ENCODE measurements around the gene ZNF592.

Gene ZNF592

GRCh38 chr15:84799511-84800187, 51.3 kb downstream of the ZNF592 start:
- DNase-seq: no peak
- in situ Hi-C loops (cut with MboI; ENCODE audit: low pct_unique_long_range_greater_than_20kb, low sequenced_read_pairs): no loop called here

DNA sequence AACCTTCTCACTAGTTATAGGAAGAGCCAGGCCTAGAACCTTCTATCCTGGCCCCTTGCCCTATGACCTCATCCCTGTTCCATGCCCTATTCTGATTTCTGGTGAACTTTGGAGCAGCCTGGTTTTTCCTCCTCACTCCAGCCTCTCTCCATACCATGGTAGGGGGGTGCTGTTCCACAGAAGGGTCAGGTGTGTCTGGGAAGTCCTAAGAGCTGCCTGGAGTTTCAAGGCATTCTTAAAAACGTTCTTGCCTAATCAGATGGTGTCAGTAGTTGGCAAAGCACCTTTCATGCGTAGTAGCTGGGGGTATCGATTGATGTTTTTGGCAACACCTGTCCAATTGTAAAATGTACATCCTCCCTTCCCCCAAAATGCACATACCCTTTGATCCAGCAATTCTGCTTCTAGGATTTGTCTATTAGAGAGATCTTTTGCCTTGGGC, 52.0 kb downstream of the ZNF592 start:
- in situ Hi-C loops (cut with MboI; ENCODE audit: low pct_unique_long_range_greater_than_20kb, low sequenced_read_pairs): no loop called here
- no peak for DNase-seq

DNA sequence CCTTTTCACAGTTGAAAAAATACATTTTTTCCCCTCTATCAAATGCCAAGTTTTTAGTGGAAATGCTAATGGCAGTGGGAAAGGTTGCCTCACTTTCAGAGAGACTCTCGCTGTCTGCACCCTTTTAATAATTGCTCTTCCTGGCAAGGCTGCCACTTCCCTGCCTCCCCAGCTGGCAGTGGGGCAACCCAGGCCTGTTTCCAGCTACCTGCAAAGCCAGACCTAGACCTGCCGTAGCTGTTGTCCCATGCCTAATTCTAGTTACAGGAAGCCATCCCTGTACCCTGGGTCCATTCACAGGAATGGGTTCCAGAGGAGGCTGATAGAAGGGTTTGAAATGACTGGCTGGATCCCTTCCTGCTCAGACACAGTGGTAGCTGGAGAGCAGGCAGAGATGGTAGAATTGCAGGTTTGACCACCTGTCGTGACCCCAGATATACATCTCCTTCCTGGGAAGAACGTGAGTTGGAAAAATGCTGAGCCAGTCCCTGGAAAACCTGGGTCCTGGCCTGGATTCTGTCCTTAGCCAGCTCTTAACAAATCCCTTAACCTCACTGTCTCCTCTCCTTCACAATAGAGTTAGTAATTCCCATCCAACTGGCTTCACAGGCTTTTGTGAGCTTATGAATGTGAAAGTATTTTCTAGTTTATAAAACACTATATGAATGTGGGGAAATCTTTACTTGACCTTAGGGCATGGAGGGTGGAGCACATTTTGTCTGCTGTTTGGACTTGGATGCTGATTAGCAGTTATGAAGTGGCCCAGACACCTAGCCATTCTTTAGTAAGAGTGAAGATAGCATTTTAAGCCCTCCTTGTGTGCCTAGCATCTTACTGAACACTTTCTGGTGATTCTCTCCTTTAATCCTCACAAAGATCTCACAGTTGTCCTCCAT, 55.9 kb downstream of the ZNF592 start:
- in situ Hi-C loops (cut with MboI; ENCODE audit: low pct_unique_long_range_greater_than_20kb, low sequenced_read_pairs): no loop called here
- no peak for DNase-seq

GRCh38 chr15:84805221-84805620, 56.8 kb downstream of the ZNF592 start:
- in situ Hi-C loops (cut with MboI; ENCODE audit: low pct_unique_long_range_greater_than_20kb, low sequenced_read_pairs): no loop called here
- DNase-seq: no peak

GRCh38 chr15:84807228-84807627, 58.8 kb downstream of the ZNF592 start:
- in situ Hi-C loops (cut with MboI; ENCODE audit: low pct_unique_long_range_greater_than_20kb, low sequenced_read_pairs): no loop called here
- no peak for DNase-seq

DNA sequence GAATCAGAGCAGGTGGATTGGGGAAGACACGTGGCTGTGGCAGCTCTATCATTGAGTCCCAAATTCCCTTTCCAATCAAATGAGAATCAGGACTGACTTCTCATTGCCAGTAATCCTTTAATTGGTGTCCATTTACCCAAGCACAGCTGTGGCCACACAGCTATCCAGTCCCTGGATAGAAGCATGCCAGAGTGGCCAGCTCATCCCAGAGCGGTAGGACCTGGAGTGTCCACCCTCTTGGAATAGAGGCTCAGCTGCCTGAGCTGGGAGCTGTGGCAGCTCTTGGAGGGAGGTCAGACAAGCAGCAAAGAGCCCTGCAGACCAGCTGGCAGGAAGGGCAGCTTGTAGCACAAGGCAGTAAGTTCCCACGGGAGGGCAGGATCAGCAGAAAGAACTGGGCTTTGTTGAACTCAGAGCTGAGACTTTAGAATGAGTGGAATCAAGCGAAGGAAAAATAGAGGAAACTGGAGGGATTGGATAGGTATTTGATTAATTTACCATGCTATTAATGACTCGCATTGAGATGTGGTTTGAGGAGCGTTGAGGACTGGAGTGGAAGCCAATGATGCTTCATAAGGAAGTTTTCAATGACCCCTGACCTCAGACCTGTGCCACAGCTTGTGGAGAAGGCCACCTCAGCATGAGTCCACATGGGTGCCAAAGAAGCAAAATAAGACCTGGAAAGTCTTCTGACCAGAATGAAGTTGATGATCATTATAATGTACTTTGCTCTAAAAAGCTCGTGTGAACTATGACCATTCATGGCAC, 61.9 kb downstream of the ZNF592 start:
- DNase-seq: no peak
- in situ Hi-C loops (cut with MboI; ENCODE audit: low pct_unique_long_range_greater_than_20kb, low sequenced_read_pairs): no loop called here

DNA sequence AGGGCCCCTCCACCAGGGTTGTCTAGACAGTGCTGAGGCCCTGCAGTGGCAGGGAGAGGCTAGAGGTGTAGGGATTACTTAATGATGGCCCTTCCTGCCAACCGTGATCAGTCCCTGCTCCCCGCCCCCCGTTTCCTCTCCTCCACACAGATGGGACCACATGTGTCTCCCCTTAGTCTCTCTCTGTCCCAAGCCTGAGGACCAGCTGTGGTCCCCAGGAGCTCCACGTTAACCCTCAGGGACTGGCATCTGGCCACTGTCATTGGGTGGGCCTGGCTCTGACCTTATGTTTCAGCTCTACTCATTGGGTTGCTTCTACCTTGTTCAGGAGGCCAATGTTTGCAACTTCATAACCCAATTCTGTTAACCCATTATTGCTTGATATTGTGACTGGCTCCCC, 62.8 kb downstream of the ZNF592 start:
- no peak for DNase-seq
- in situ Hi-C loops (cut with MboI; ENCODE audit: low pct_unique_long_range_greater_than_20kb, low sequenced_read_pairs): no loop called here

GRCh38 chr15:84811828-84812227, 63.4 kb downstream of the ZNF592 start:
- DNase-seq: no peak
- in situ Hi-C loops (cut with MboI; ENCODE audit: low pct_unique_long_range_greater_than_20kb, low sequenced_read_pairs): no loop called here

DNA sequence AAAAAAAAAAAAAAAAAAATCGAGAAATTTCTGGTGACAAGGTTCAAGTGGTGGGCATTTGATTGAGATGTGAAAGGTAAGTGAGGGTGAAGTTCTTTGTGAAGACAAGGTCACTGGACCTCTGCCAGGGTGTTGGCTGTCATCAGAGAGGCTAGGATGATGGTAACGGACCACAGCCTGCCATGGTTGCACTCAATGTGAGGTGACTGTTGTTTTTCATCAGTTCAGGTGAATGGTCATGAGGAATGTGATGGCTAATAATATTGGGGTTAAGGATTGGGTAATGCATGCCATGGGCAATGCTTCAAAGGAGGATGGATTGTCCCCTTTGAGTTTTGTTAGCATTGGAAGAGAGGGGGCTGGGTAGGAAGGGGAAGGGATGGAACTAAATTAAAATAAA, 64.5 kb downstream of the ZNF592 start:
- no peak for DNase-seq
- in situ Hi-C loops (cut with MboI; ENCODE audit: low pct_unique_long_range_greater_than_20kb, low sequenced_read_pairs): no loop called here

DNA sequence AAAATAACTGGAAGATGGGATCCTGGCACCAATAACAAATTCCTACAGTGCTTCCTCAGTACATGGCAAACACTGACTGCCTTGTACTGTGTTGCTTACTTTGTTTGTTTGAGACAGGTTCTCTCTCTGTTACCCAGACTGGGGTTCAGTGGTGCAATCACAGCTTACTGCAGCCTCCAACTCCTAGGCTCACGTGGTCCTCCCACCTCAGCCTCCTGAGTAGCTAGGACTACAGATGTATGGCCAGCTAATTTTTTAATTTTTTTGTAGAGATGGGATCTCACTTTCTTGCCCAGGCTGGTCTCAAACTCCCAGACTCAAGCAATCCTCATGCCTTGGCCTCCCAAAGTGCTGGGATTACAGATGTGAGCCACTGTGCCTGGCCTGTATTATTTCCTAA, 65.0 kb downstream of the ZNF592 start:
- DNase-seq: no peak
- in situ Hi-C loops (cut with MboI; ENCODE audit: low pct_unique_long_range_greater_than_20kb, low sequenced_read_pairs): no loop called here

GRCh38 chr15:84813931-84814330, 65.5 kb downstream of the ZNF592 start:
- DNase-seq: no peak
- in situ Hi-C loops (cut with MboI; ENCODE audit: low pct_unique_long_range_greater_than_20kb, low sequenced_read_pairs): no loop called here

- no peak for DNase-seq
- in situ Hi-C loops (cut with MboI; ENCODE audit: low pct_unique_long_range_greater_than_20kb, low sequenced_read_pairs): no loop called here
Observed at GRCh38 chr15:84814916-84815315, 66.5 kb downstream of the ZNF592 start.

DNA sequence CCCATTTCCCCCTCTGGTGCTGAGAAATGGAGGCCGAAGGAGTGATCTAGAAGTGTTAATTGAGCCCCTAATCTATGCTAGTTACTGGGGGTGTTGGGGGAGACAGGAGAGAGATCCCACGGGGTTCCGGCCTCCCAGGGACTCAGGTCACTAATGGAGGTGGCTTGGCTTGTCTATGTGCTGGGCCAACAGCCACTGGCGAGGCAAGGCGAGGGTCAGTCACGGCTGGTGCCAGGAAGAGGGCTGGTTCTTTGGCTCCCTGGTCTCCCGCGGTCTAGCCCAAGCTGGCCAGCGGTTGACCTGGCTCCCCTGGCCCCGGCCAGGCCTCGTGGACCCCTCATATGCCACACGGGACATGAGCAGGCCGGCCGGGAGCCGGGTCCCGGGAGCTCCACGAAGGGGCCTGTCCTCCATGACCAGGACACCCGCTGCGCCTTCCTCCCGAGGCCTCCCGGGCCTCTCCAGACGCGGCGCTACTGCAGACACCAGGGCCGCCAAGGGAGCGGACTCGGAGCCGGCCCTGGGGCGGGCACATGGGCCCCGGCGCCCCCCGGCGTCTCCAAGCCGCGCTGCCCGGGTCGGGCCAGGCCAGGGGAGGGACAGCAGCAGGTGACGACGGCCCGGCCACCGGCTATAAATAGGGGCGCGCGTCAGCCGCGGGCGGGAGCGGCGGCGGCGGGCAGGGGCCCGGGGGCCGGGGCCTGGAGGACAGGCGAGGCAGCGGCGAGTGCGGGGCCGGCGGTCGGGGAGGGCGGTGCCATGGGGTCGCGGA, 68.5 kb downstream of the ZNF592 start, which contains the start of gene ALPK3:
ALPK3 (plus strand) TSS at position 663 of the 772 bp plus-strand sequence; CDS start at position 760, 97 bp downstream.
- in situ Hi-C loops (cut with MboI; ENCODE audit: low pct_unique_long_range_greater_than_20kb, low sequenced_read_pairs): no loop called here
- no peak for DNase-seq

GRCh38 chr15:84817466-84818081, 69.2 kb downstream of the ZNF592 start:
- DNase-seq: no peak
- in situ Hi-C loops (cut with MboI; ENCODE audit: low pct_unique_long_range_greater_than_20kb, low sequenced_read_pairs): no loop called here

DNA sequence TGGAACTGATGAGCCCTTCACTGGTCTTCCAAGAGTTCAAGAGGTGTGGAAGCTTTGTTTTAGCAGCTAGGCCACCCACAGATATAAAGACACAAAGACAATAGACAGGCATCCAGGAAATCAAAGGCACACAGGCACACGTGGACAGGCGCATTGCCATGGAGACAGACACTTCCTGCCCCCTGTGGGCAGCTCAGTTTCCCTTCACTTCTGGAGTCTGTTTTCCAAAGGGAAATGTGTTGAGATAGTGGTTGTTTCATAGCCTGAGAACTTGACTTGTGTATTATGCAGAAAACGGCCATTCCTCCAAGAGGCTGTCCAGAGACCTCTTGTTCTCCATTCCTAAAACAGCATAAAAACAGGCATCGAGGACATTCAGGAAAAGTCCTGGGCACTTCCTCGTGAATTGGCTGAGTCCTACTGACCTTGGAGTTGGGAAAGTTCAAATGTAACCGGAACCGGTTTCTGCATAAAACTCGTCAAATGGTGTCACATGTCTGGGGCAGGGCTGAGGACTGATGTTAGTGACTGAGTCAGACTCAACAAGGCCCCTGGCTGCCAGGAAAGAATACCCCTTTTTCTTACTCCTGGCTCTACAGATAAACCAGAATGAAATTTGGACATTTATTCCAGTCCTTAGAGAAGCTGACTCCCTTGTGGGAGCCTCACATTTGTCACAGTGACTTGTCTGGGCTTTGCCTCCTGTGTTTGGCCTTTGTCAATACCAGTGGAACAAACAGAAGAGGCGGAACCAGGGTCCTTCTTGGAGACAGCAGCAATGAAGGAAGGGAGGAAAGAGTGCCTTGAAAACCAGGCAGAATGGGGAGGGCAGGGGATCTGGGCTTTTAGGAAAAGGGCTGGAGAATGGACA, 70.1 kb downstream of the ZNF592 start:
- peak; percentile 45 for DNase-seq
- in situ Hi-C loops (cut with MboI; ENCODE audit: low pct_unique_long_range_greater_than_20kb, low sequenced_read_pairs): no loop called here

GRCh38 chr15:84819291-84819768, 70.9 kb downstream of the ZNF592 start:
- DNase-seq: no peak
- in situ Hi-C loops (cut with MboI; ENCODE audit: low pct_unique_long_range_greater_than_20kb, low sequenced_read_pairs): no loop called here

DNA sequence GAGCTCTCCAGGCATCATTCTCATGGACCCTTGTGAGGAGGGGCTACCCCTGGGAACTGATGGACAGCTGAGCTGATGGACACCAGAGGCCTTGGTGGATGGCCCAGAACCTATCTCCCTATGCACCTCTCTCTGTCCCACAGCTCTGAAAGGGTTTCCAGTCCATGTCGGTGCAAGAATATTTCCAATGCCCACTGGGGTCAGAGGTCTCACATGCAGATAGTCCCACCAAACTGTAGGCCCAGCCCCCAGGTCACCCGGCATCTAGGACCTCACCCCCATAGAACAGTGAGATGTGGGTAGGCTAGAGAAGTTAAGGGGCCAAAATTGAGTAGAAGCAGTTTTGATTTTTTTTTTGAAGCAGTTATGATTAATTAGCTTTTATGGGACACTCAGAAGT, 71.4 kb downstream of the ZNF592 start:
- in situ Hi-C loops (cut with MboI; ENCODE audit: low pct_unique_long_range_greater_than_20kb, low sequenced_read_pairs): no loop called here
- no peak for DNase-seq
